GM21447 (cell line): ENCODE data around the gene CSNK2A3.
"Not testable (repeated sequence)": the region's sequence is repeated elsewhere in the genome, so short reads cannot be mapped to it uniquely, and the experiment has no call there.

Experiments used
- ATAC-seq: cut with Tn5 transposase; IDR thresholded peaks from one replicate; pipeline ENCODE4 v1.9.1; 2021; ENCODE audit not compliant: unreplicated experiment

Gene CSNK2A3

DNA sequence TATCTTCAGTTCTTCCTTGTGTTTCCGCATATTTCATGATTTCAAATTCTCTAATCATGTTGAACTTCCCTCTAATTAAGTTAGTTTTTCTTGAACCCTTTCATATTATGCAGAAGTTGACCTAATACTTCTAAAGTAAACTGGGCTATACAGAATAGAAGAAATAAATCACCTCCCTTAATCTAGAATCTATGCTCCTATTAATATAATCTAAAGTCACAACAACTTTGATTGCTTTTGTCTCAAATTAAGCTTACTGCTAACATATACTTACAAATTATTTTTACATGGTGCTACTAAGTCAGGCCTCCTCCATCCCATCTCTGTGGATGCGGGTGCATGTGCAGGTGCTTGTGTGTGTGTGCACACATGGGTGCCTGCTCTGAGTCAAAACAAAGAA, 27.3 kb upstream of the CSNK2A3 start:
- no peak for ATAC-seq

DNA sequence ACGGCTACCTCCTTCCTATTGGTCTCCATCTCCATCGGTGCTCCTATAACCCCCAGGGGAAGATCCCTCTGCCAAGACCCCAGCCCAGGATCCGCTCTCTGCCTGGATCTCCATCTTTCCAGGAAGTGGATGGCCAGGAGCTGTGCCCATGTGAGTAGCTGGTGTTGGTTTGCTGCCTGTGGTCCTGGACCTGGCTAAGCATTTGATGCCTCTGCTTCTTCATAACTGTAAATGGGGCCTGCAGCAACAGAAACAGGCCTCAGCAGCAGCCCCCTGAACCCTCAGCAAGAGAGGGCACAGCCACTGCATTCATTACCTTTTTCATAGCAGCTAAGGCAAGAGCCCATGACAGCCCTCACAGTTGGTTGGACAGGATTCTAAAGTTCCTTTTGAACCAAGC, 26.6 kb upstream of the CSNK2A3 start:
- no peak for ATAC-seq

DNA sequence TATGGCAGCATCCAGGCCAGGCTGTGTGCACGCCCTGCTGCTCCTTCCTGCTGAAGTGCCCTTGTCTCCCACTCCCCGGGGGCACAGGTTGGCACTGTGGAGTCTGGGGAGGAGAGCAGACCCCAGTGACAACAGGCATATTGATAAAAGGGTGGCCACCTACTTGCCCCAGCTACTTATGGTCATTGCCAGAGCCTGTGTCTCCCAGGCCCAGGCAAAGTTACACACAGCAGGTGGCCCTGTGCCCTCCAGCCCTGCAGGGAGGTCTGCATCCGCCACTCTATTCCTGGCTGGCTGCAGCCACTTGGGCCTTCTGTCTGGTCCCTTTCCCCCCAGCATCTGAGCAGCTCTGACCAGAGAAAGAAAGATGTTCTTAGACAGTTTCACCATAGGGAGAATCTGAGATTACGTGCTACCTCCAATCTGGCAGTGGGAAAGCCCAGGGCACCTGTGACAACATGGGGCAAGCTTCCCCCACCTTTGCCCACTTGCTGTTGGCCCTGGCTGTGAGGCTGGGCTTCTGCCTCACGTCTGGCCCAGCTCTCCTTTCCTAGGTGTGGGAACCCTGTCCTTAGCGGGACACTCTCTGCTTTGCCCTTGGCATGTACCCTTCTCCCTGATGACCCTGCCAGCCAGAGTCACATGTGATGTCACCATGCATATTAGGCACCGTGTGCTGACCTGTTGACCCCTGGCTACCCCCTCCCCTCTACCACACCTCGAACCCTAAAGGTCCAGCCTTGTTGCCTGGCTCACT, 25.3 kb upstream of the CSNK2A3 start:
- no peak for ATAC-seq

DNA sequence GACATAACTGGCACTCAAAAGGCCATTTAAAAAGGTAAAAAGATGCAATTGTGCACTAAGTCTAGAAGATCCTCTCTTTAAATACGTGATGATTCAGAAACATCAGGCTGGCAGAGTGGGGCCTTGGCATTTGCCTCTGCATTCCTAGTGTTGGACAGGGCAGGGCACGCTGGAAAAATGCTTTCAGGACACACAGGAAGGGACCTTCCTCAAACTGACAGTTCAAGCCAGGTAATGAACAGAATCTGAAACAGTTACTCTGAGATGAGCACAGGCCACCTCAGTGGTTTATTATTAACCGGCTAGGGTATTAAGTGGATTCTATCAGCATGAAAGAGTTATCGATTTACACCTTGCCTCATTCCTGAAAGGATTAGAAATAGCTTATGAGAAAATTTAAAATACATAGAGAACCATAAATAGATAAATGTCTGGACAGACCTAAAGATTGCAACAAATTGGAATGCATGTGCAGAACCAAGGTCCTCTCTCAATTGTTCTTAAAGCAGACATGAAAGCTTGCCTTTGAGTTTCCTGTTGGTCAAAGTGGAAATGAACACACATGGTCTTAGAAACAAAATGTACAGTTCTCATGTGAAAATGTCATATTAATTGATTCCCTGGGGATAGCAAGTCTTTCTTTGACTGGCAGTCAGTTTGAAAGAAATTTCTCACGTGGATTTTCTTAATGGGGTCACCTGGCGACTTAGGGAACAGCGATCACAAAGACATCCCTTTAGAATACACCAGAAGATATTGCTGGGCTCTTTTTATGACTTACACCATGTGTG, 21.5 kb upstream of the CSNK2A3 start:
- no peak for ATAC-seq

DNA sequence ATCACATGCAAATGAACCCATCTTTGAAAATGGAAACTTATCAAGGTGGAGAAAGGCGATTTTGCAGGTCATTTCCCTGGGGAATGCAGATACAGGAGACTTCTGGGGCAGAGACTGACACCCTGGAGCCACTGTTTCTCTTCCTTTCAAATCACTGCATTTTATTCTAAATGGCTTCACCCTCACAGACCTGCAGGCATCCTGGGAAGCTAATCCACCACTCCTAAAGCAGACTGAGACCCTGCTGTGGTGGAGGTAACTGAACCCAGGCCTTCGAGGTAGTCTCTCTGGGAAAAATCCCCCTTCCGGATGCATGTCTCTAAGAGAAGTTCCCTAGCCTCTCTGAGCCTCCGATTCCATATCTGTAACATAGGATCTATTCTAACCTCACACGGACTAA, 20.9 kb upstream of the CSNK2A3 start:
- ATAC-seq = no peak

DNA sequence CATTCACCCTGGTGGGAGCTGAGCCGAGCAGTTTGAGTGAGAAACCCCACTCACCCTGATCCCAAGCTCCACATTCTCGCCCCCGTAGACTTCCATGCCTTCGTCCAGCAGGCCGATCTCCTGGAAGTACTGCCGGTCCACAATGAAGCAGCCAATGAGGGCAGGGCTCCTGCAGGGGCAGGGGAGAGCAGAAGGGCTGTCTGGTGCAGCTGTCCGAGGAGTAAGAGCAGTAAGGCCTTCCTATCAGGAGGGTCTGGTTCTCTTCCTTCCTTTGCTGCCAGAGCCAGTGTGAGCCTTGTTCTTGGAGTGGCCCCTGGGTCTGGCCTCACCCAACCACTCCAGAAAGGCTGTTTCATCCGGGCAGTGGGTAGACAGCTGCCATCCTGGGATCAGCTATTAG, 19.4 kb upstream of the CSNK2A3 start:
- ATAC-seq = no peak

DNA sequence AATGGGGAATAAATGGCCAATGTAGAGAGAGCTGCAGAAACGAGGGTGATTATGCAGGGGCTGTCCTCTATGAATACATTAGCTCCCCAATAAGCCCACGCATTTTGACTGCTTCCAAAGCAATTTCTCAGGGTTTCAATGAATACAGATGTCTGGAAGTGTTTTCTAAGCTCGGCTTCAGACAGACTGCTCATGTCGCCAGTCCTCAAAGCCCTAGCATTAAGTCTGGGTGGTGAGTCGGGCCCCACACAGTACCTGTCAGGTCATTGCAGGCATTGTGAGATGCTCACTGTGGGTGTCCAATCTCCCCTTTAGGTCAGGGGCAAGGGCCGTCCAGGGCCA, 17.9 kb upstream of the CSNK2A3 start:
- ATAC-seq = no peak

DNA sequence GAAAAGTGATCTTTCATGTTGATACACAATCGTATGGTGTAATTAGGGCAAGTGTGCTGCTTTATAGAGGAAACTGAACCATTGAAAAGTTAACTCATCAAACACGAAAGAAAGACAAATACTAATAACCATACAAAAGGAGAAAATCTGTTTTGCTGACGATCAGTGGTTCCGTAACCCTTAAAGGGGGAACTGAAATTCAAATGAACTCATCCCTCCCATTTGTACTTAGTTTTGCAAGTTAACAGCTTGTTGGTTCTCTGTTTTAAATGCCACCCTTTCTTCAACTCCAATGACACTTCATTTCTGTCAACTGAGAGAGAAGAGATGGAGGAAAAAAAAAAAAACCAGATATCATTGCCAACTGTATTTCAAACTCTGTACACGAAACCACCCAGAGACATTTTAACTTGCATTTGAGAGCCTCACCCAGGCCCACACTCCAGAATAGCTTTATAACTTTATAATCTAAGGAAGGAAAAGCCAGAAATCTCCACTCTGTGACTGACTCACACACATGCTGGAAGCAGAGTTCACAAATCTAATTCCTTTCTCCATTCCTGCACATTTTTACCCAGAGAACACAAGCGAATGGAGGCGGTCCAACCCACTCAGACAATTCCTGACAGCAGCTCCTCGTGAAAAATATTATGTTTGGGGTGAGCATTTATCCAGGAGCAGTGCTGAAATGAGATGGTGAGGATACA, 17.4 kb upstream of the CSNK2A3 start:
- no peak for ATAC-seq

DNA sequence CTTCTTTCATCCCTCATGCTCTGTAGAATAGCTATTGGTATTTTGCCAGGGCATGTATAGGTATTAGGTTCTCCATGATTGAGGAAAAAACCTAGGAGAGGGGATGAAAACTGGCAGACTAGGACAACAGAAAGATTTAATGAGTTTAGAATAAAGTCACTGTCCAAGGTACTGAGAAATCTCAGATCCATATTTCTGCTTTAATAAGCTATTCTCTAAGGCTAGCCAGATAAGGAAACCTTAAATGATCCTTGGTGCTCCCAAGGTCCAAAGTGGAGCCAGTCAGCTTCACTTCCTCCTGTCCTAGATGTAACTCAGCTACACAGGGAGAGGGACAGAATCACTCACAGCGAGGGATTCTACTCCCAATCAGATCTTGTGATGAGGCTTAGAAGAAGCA, 13.7 kb upstream of the CSNK2A3 start:
- no peak for ATAC-seq

DNA sequence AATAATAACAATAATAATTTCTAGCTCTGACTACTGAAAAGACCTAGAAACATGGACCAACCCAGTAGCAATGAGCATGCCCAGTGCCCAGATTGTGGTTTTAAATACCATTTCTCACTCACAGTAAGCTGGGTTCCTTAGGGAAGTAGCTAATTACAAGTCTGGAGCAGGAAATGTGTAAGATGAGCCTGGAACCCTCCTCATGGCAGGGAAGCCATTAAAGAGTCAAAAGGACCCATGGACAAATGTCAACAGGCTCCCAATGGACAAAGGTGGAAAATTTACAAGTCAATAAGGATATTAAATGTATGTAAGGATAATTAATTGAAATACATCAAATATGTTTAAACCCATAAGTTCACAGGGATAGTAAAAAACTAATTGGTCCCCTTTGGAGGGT, 10.6 kb upstream of the CSNK2A3 start:
- no peak for ATAC-seq

DNA sequence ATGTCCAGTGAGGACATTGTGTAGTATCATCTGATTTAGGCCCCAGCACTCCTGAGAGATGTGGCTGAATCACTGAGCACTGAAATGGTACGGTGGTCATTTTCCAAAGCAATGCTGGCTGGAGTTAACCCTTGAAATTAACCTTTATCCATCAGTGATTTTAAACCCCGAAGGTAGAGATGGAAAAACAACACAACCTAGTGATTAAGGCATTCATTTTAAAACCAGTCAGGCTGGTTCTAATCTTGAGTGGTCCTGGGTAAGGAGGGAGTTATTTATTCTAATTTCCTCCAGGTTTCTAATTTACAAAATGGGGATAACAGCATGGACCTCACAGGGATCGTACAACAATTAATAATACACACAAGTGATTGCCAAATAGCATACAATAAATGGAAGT, 6.6 kb upstream of the CSNK2A3 start:
- ATAC-seq = no peak

DNA sequence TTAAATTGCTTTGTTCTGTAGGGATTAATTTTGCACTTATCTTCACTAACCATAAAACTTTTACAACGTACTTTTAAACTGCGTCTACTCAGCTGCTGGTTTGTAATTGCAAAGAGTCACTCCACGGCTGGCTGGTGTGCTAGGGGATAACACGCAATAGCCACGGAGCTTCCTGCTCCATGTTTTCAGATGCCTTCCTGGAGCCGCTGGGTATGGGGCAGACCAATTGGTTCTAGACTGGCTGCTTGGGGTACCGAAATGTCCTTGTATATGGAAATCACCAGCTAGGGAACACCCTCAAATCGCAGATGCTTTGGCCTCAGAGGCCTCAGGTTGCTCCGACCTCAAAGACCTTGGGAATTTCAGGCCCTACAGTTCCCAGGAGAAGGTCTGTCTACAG, 3.8 kb upstream of the CSNK2A3 start:
- no peak for ATAC-seq

DNA sequence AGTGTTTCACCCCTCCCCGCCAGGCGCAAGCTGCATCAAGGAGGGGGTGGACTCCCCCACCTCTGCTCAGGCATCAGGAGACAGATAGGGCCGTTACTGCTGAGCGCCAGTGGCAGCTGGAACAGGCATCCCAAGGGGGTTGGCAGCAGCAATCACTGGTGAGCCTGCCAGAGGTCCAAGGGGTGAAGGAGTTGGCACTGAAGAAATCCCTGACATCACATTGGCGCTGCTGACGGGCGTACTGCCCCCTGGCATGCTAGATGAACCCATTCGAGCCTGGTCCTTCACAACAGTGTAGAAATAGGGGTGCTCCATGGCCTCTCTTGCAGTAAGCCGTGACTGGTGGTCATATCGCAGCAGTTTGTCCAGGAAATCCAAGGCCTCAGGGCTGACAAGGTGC, 1.2 kb downstream of the CSNK2A3 start:
- ATAC-seq = not testable (repeated sequence)

DNA sequence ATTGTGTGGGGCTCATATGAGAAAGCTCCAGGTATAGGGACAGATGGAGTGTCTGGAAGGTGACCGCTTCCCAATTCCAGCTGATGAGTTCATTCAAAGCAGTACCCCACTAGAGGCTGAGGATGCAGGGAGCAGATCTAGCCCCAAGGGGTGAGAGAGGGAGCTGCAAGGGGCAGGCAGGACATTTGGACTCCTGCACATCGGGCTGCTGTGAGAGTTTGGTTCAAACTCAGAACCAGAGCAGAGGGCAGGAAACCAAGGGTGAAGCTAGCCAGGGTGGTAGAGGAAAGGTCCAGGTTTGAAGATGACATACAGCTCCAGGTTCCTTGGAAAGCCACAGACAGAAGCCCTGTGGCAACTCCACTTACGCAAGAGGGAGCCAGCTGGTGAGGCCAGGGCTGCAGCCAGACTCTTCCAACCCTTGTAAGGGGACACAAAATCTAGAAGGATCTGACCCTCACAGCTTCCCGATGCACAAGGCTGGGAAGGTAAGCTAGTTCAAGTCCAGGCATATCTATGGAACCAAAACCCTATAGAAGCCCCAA, 1.9 kb downstream of the CSNK2A3 start:
- ATAC-seq = no peak

DNA sequence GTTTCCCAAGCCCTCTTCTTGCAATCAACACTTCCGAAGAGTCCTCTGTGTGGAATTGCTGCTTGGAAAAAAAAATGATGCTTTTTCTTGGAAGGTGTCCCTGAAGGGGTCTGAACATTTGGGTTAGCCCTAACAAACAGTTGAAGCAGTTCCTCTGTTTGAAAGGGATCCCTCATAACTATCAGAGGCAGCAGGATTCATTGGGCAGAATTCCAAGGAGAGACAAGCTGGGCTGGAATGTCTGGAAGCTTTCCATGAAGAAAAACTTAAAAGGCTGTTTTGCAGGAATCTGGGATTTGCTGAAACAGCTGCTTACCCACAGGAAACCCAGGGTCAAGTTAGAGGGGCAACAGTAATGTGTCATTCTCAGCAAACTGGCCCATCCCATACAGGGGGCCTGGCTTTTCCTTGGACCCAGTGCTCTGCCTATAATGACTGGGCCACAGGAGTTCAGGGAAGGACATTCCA, 3.1 kb downstream of the CSNK2A3 start:
- no peak for ATAC-seq

DNA sequence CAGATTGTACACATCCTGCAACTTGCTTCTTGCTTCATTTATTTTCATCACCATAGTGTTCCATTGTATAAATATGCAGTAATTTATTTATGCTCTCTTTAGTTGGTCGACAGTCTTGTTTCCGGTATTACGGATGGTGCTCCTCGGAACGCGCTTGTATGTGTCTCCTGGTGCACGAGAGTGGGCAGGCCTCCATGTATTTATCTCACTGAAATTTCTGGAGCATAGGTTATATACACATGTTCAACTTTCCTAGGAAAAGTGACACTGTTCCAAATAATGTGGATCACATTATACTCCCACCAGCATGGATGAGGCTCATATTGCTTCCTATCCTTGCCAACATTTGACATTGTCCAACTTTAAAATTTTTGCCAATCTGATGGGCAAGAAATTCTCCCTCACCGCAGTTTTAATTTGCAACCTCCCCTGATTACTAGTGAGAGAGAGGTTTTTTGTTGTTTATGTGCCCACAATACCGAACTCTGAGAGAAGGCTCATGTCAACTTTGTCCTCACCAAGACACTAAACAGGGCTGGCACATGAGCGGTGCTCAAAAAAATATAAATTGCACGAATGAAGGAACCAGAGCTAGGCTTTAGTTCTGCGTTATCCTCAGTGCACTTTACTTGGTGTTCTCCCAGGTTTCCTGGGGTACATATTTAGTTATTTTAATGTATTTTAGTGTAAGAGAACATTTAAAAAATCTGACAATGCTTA, 3.8 kb downstream of the CSNK2A3 start:
- ATAC-seq = no peak

DNA sequence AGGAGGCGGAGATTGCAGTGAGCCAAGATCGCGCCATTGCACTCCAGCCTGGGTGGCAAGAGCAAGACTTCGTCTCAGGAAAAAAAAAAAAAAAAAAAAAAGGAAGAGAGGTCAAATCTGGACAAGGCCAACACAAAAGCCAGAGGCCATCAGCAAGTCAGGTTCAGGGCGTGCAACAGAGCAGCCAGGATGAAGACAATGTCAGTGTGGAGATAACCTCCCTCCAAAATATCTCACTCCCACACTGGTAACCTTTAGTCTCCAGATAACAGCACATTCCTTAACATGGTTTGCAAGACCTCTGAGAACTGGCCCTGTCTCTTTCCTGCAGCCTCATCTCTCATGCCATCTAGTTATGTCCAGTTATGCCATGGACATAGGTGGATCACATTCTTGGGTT, 4.7 kb downstream of the CSNK2A3 start:
- ATAC-seq = no peak

DNA sequence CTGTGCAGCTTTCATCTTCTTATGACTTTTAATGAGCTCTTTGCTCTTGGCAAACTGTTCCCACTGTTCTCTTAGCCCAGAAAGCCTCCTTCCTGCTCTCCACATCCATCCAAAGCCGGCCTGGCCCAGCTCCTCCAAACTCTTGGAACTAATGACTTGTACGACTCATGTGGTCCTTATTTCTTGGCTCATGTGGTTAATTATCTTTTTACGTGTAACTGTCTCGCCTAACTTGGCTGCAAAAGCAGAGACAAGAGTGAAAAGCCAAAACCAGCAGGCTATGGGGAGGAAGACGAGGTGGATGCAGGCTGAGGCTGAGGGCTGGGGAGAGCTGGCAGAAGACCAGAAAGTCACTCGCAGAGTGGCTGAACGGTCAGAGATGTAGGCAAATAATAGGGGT, 5.5 kb downstream of the CSNK2A3 start:
- ATAC-seq = no peak

DNA sequence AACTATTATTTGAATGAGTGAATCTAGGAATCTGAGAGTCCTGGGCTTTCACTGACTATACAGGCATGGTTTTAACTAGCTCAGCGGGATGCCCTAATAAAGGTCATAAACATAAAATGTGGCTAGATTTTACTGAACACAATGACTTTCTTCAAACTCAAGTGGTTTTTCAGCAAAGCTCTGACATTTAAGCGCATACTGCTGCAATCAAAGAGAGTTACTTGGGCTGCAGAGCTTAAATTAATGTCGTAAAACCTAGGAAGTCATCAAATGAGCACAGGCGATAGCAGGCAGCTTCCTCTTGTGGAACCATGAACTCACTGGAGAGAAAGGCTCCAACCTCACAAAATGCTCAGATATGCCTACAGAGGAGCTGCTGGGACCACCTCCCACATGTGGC, 6.7 kb downstream of the CSNK2A3 start:
- ATAC-seq = no peak

DNA sequence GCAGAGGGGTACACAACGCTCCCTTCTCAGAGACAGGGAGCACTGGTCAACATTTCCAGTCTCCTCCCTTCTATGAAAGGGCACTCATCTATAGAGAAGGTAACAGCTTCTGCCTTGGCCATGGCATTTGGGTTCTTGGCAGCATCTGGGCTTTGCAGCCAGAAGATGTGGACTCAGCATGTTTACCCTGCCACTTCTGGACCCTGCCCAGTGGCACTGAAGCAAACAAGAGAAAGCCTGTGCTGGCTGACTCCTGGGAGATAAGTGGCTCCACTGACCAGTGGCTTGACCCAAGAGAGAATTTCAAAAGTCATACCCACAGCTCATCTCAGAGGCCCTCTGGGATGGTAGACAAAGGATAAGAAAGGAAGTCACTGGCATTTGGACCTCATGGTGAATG, 8.0 kb downstream of the CSNK2A3 start:
- no peak for ATAC-seq

DNA sequence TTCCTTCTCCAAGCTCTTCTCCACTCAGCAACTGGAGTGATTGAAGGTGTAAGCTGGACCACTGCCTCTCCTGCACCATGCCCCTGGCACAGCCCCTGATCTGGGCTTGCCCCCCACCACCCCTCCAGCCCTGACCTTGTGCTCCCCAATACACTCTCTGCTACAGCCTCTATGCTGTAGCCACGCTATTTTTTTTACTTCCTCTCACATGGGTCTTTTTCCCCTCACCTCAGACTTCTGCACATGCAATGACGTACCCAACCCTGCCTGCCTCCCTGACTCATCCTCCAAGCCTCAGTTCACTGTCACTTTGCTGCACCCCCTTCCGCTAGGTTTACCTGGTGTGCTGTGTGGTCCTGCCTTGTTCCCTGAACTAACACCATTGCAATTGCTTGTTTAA, 9.0 kb downstream of the CSNK2A3 start:
- no peak for ATAC-seq
